ENCODE results near the gene FNDC8.
"Not testable (repeated sequence)": the region's sequence is repeated elsewhere in the genome, so short reads cannot be mapped to it uniquely, and the experiment has no call there.

FNDC8 gene

DNA sequence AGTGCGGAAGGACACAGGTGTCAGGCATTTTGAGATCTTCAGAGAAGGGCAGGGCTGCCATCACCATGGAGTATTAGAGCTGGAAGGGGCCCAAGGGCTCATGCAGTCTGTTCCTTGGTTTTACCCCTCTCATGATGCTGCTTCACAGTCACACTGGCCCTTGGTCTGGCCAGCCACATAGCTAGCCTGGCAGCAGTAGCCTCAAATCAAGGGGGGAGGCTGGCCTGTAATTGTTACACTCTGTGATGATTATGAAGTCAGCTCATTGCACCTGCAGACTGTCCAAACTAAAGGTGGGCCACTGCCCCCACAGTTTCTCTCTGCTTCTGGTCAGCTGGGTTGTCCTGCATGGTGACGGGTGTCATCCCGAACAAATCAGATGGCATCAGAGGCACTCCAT is at the start of gene FNDC8:
Gene FNDC8 (plus strand): TSS at position 301 of the 400 bp plus-strand sequence. CDS start 79 bp downstream, at position 380.
- no peak for DNase-seq

DNA sequence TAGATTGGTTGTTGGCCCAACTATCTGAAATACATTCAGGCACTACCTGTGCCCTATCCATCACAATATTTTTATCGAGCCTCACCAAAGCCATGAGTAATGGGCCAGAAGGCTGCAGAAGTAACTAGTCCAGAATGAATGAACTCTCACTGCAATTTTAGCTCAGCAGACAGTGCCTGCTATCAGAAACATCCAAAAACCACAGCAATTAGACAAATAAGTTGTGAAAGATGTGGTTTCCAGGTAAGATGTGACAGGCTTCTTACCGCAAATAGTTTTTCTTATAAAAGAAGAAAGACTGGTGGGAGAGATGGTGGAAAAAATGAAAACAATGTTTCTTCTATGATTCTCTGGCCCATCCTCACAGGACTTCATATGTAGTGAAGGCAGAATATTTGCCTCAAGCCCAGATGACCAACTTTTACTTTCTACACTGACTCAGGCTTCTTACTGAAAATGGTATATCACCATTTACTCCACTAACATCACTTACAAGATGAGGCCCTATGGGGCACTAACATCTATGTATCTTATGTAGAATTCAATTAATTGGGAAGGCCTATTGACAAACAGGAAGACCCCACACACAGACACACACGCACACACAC is 48.1 kb upstream of the FNDC8 start:
- no peak for DNase-seq

- no peak for DNase-seq
Measured at GRCh38 chr17:35073991-35074627, 47.3 kb upstream of the FNDC8 start.

GRCh38 chr17:35074711-35075707 is 46.4 kb upstream of the FNDC8 start:
- DNase-seq: no peak

- no peak for DNase-seq
Measured at GRCh38 chr17:35076874-35077273, 44.5 kb upstream of the FNDC8 start.

- DNase-seq: no peak
Measured at GRCh38 chr17:35079547-35080423, 41.6 kb upstream of the FNDC8 start.

DNA sequence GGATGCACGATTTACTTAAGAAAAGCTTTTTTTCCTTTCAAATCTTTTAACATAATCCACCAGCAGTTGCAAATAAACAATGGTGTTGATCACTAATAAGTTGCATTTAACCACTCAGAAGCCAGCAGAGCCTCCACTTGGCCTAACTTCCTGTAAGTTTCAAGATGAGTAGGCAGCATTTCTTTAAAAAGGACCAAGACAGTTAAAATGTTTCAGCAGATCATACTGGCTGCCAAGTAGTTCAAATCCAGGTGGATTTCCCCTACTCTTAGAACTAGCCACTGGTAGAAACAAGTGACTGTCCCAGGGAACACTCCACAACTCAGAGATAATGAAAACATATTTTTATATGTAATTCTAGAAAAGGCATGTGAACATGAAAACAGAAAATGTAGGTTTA is 40.9 kb upstream of the FNDC8 start:
- no peak for DNase-seq

- DNase-seq: no peak
Measured at GRCh38 chr17:35081638-35082037, 39.8 kb upstream of the FNDC8 start.

- DNase-seq: no peak
Measured at GRCh38 chr17:35082073-35082657, 39.2 kb upstream of the FNDC8 start.

- DNase-seq: no peak
Measured at GRCh38 chr17:35083071-35083470, 38.3 kb upstream of the FNDC8 start.

- DNase-seq: no peak
Measured at GRCh38 chr17:35084987-35085386, 36.4 kb upstream of the FNDC8 start.

DNA sequence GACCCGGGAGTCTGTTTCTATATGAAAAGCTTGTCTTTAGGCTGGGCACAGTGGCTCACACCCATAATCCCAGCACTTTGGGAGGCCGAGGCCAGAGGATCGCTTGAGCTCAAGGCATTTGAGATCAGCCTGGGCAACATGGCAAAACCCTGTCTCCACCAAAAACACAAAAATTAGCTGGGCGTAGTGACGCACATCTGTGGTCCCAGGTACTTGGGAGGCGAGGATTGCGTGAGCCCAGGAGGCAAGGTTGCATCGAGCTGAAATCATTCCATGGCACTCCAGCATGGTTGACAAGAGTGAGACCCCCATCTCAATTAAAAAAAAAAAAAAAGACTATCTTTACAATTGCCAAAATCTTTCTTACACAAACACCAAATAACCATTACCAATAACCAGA is 35.3 kb upstream of the FNDC8 start:
- DNase-seq: no peak

DNA sequence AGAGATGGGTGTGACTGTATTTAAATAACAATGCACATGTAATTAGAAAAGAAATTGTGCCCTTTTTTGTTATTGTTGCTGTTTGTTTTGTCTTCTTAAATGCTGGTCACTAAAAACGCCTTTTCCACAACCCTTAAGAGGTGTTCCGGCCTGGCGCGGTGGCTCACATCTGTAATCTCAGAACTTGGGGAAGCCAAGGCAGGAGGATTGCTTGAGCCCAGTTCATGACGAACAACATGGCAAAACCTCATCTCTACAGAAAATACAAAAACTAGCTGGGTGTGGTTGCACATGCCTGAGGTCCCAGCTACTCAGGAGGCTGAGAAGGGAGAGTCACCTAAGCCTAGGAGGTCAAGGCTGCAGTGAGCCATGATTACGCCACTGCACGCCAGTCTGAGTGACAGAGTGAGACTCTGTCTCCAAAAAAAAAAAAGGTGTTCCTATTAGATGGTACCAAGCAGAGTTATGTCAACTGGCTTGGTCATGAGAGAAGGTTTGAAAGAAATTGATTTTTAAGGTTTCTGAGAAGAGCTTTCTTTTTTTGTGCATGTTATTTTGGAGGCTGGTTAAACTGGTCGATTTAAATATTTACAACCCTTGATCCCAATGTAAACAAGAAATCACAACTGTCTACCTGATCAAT is 34.4 kb upstream of the FNDC8 start:
- DNase-seq: no peak

DNA sequence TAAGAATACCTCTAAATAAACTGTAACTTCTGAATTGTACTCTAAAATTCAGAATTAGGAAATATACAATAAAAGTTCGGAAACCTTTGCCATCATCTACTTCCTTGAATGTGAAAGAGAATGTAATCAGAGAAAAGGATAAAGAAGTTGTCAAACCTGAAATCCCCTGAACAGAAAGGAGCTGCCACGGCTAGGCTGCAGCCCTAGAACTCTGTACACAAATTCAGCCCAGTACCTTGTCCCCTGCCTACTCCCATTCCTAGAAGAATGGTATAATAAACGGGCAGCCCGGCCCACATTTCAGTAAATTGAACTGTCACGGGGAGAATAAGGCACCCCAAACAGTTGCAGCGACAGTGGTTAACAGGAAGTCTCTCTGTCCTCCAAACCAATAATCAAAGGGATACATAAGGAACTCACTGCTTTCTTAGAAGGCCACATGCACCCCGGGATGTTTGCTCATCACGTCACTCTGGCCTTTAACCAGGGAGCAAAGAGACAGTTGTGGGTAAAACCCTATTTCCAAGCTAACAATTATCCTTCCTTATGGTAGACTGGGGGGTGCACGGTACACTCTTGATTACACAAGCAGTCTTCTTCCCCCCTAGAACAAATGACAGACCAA is 33.6 kb upstream of the FNDC8 start:
- peak; percentile 16 for DNase-seq

DNA sequence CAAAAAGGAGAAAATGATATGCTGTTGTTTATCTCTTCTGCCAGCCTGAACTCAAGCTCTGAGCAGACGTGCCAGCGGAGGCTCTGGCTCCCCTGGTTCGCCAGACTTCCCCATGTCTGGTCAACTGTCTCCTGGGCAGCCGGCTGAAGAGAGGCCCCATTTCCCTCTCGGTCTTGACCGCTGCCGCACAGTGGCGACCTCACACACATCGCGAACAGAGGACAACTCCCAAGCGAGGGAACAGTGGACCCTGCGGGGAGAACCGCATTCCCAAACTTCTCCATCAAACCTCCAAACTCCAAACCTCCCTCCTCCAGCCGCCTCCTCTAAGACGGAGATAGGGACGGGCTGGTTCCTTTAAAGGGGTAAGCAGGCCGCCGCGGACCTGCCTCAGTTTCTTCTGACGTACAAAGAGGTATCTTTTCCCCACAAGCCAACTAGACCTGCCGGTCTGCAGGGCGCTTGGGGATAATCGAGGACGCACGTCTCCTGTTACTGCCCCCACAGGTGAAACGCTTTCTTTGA is 33.0 kb upstream of the FNDC8 start:
- peak; percentile 32 for DNase-seq

GRCh38 chr17:35088881-35089585 is 32.4 kb upstream of the FNDC8 start:
- DNase-seq: peak; percentile 90

DNA sequence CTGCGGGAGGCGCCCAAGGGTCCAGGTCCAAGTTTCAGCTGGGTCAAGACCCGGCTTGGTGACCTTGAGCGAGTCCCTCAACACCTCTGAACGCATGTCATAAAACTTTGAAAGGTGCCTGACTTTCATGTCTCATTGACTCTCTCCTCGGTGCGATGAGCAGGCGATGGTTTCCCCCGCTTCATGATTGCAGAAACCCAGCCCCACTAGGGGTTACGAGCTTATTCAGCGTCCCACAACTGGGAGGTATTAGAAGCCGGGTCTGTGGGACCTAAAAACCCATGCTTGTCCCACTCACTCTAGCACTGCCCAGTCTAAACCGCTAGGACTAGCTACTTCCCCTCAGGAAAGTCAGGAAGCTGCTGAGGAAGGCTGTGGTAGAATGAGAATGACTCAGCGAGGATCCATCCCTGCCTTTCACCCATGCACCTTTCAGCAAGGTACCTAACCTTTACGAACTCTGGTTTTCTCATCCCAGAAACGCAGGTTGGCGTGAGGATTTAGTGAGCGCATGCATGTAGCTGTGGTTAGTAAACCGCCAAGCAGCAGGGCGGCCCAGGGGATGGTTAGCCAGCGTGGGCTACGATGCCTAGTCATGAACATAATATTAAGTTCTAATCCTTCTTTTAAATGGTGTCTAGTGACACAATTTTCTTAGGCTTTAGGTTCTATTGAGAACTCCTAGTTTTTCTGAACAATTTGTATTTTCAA is 31.7 kb upstream of the FNDC8 start:
- peak; percentile 54 for DNase-seq

DNA sequence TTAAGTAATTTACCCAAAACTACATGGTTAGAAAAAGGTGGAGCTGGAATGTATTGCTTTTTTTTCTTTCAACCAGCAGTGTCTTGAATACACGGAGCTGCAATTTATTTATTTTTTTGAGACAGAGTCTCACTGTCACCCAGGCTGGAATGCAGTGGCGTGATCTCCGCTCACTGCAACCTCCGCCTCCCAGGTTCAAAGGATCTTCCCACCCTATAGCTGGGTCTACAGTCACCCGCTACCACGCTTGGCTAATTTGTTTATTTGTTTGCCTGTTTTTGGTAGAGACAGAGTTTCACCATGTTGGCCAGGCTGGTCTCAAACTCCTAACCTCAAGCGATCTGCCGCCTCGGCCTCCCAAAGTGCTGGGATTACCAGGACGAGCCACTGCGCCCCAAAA is 30.7 kb upstream of the FNDC8 start:
- not testable (repeated sequence) for DNase-seq

DNA sequence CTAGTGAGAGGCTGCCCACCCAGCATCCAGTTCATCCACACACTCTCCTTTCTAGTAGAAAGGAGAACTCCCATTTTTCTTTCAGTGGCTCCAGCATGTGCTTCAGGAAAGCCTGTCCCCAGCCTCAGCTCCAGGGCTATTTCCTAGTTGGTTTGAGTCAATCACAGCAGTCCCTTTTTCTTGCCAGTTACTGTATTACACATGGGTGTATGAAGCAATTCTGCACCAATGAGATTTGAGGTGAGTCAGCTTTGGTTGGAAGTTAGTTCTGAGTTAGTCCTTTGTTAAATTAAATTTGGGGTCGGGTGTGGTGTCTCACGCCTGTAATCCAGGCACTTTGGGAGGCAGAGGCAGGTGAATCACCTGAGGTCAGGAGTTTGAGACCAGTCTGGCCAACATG is 26.5 kb upstream of the FNDC8 start:
- DNase-seq: no peak

- DNase-seq: no peak
Measured at GRCh38 chr17:35095741-35096140, 25.7 kb upstream of the FNDC8 start.
